Fibroblast of skin of left quadriceps (primary cell): ENCODE data around the gene AZU1.

Experiments used
- DNase-seq, 2 experiments: peaks; one replicate each; pipeline ENCODE4 v3.0.0-alpha.2; 2013; ENCODE audit warnings: low read depth in 2 of 2

The AZU1 gene

DNA sequence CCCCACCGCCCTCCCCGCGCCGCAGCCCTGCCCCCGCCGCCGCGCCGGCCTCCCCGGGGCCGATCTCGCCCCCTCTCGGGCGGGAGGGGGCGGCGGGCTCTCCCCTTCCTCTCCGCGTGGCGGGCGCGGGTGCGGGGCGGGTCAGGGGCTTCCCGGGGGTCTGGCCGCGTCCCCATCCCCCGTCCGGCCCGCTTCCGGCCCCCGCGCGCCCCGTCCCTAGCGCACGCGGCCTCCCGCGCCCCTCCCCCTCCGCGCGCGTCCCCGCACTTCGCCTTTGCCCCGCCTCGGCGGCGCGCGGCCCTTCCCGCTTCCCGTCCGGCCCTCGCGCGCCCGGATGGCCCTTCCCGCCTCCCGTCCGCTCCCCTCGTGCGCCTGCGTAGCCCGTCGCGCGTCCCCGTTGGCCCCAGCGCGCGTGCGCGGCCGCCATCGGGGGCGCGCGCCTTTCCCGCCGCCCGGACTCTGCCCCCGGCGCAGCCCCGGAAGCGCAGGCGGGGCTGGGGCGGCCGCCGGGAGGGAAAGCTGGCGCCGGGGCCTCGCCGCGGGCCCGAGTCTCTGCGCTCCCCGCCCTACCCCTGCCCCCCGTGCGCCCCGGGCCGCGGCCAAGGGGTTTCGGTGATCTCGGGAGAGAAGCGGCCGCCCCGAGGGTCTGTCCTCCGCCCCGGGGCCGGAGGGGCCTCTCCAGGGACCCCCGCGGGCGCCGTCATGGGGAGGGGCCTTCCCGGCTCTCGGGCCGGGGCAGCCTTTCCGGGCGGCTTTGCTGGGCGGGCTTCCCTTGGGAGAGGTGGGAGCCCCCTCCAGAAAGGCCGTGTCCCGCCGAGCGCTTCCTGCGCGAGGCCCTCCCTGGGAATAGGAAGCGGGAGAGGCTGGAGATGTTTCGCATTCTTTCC lies 29.9 kb upstream of the AZU1 start:
- peak; percentile 79 to 83 for DNase-seq

- no peak for DNase-seq
These were observed 29.1 kb upstream of the AZU1 start for GRCh38 chr19:798415-799075.

GRCh38 chr19:799076-799881 lies 28.4 kb upstream of the AZU1 start:
- DNase-seq = no peak

DNA sequence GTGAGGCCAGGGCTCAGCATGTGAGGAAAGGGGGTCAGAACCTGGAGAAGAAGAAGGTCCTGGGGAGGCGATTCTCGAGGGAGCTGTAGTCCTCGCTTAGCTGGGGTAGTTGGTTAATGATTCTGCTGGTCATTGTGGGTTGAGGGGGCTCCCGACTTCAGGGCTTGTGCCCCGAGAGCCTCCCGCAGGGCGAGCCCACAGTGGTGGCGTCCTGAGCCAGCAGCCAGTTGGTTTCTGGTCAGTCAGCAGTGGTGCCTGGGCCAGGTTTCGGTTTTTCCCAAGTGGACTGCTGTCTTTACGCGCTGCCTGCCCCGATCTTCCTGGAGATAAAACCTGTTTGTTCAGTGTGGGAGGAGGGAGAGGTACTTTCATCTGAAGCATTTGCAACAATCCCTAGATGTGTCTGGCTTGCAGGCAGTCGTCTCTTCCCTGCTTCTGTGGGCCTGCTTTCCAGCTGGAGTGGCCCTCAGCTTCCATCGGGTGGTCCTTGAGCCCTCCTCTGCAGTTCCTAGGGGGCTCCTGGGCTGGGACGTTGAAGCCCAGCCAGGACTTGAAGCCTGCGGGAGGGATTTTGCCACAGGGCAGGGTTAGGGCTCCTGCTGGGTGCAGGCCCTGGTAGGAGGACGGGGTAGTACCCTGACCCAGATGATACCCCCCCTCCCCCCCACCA lies 27.1 kb upstream of the AZU1 start:
- no peak for DNase-seq

GRCh38 chr19:801030-801860 lies 26.4 kb upstream of the AZU1 start:
- no peak for DNase-seq

DNA sequence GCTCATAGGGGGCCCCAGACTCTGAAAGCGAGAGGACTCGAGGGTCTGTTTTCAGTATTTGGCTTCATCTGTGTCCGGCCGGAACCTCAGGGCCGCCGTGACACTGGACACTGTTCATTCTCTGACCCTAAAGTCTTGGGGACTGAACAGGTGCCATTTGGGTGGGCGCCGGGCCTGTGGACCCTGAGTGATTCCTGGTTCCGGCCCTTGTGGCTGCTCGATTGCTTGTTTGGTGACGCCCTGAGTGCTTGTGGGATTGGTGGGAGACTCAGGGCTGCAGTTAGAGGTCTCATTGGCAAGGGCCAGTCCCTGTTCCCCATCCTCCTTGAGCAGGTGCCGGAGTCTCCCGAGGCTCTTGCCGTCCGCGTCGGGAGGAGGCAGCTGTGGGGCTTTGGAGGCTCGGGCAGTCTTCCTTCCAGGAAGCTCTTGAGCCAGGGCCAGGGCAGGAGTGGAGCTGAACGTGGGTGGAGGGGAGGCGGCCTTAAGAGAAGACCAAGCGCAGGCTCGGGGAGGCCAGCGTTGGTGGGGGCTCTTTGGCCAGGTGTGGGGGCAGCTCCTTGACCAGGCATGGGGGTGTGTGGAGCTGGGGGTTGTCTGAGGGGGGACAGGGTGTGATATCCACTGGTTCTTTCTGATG lies 25.7 kb upstream of the AZU1 start:
- no peak for DNase-seq

DNA sequence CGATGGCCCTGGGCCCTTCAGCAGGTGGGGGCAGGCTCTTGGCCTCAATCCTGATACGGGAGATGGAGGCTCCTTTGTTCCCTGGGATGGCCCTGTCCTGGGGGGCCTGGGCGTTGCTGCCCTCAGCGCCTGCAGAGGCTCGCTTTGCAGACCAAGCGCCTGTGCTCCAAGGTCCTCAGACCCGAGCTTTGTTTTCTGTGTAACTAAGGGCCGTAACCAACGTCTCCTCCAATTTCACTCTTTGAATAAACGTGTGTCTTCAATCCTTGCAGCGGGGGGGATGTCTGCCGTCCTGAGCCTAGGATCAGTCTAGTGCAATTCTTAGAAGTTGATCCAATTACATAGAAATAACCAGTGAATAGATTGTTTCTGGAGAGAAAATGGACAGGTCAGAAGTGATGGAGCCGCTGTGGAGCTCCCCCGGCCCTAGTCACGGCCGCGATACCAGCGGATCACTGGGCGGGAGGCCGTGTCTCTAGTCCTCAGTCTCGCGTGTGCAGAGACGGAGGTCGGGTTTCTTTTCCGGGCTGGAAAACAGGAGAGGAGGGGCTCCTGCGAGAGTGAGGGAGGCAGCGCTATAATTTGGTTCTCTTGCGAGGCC lies 25.0 kb upstream of the AZU1 start:
- no peak for DNase-seq

DNA sequence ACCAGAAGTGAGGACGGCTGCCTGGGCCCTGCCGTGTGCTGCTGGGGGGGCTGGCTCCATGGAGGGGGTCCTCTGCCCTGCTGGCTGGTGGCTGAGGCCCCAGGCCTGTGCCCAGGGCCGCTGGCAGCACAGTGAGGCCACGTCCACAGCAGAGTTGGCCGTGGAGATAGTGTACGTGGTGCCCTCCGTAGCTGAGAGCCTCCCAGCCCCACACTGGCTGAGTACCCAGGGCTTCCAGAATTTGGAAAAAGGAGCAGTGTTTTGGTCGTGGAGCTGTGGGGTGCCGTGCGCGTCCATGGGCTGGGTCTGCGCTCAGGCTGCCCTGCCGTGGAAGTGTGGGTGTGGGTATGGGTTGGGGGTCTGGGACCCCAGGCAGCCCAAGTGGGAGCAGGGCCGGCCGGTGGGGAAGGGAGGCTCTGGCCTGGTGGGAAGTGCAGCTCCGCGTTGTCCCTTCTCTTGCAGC lies 24.5 kb upstream of the AZU1 start:
- DNase-seq = no peak

- DNase-seq = no peak
These were observed 23.8 kb upstream of the AZU1 start for GRCh38 chr19:803686-804418.

DNA sequence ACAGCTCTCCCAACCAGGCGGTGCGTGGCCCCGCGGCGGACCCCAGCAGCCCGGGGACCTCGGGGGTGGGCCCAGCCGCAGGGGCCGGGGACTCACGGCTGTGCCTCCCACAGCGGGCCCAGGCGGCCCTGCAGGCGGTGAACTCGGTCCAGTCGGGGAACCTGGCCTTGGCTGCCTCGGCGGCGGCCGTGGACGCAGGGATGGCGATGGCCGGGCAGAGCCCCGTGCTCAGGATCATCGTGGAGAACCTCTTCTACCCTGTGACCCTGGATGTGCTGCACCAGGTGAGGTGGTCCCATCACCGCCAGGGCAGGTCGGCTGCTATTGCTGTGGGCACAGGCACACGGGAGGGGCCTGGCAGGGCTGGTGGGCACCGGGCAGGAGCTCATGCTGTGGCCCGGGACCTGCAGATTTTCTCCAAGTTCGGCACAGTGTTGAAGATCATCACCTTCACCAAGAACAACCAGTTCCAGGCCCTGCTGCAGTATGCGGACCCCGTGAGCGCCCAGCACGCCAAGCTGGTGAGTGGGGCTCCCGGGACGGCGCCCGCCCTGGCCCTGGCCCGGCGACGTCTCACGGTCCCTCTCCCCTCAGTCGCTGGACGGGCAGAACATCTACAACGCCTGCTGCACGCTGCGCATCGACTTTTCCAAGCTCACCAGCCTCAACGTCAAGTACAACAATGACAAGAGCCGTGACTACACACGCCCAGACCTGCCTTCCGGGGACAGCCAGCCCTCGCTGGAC lies 23.0 kb upstream of the AZU1 start:
- no peak for DNase-seq

DNA sequence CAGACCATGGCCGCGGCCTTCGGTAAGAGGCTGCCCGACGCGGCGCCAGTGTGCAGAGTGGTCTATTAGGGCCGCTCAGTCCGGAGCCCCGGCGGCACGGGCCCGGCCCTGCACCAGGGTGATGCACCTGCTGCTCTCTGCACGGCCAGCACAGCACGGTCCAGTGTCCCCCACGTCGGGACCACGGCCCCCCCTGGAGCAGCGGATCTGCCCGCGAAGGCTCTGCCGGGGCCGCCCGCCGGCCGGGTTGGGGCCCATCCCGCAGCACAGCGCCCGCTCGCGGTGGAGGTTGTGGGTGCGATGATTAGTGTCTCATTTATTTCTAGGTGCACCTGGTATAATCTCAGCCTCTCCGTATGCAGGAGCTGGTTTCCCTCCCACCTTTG lies 22.5 kb upstream of the AZU1 start:
- no peak for DNase-seq

- no peak for DNase-seq
These were observed 21.8 kb upstream of the AZU1 start for GRCh38 chr19:805600-806550.

- DNase-seq = no peak
These were observed 20.7 kb upstream of the AZU1 start for GRCh38 chr19:806815-807421.

GRCh38 chr19:807627-808422 lies 19.8 kb upstream of the AZU1 start:
- no peak for DNase-seq

DNA sequence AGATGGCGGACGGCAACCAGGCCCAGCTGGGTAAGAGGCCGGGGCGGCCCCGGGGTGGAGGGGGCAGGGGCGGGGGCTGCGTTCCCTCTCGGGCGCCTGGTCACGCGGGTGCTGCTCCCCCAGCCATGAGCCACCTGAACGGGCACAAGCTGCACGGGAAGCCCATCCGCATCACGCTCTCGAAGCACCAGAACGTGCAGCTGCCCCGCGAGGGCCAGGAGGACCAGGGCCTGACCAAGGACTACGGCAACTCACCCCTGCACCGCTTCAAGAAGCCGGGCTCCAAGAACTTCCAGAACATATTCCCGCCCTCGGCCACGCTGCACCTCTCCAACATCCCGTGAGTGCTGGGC lies 19.2 kb upstream of the AZU1 start:
- DNase-seq = no peak
